ENCODE results near the gene MSMP. TPM values are rescaled to one million over a fixed set of nuclear protein-coding genes. Genes with fewer than 3 reads are reported as not detected.
A peak's percentile ranks its signal among the peaks of the same experiment; 100 is the strongest.

MSMP gene
- total and polyA plus RNA-seq, 2 experiments from 2014 or later = not detected

- Histone ChIP-seq H3K4me1 (ENCODE audit: insufficient read depth) (peaks cover 7% of the 10 kb centered on the region), H2AFZ (no peak overlapping the region), H3K27me3 (no peaks in the 10 kb centered on the region), H3K4me2 (no peak overlapping the region), H3K79me2 (peaks cover 29% of the 10 kb centered on the region), H3K9me3 (ENCODE audit: low read depth) (no peaks in the 10 kb centered on the region), H3K27ac (no peak overlapping the region), H3K9me2 (replicated peaks; ENCODE audit: insufficient read depth) (no peaks in the 10 kb centered on the region), H3K36me3 (replicated peaks; ENCODE audit: insufficient read depth, low read depth) (no peaks in the 10 kb centered on the region), H4K20me1 (ENCODE audit: insufficient read depth, poor library complexity, severe bottlenecking) (peaks cover 10% of the 10 kb centered on the region), H3K4me3 (no peak overlapping the region)
- DNase-seq (ENCODE audit: low spot score) = no peak
- TF ChIP-seq EZH2 (IDR thresholded peaks at IDR 0.05; ENCODE audit: borderline replicate concordance) (no peak), EZH2phosphoT487 (IDR thresholded peaks at IDR 0.05; ENCODE audit: low read depth, severe bottlenecking, unreplicated experiment) (no peak), CTCF (IDR thresholded peaks at IDR 0.05; ENCODE audit: poor library complexity) (no peak)
- WGBS (ENCODE audit: low lambda C conversion rate, missing lambda C conversion rate) = over 99% methylated on average over 7 of the region's 7 CpGs
Observed at GRCh38 chr9:35738924-35739323, 15.2 kb downstream of the MSMP start.

- no peaks in the 10 kb centered on the region for H3K9me2 ChIP-seq (replicated peaks; ENCODE audit: insufficient read depth)
- H3K36me3 ChIP-seq (replicated peaks; ENCODE audit: insufficient read depth, low read depth) = no peaks in the 10 kb centered on the region
- no peaks in the 10 kb centered on the region for H3K27me3 ChIP-seq
- TF ChIP-seq CTCF (IDR thresholded peaks at IDR 0.05; ENCODE audit: poor library complexity) = no peak
- no peak for TF ChIP-seq EZH2phosphoT487 (IDR thresholded peaks at IDR 0.05; ENCODE audit: low read depth, severe bottlenecking, unreplicated experiment)
- no peak for TF ChIP-seq EZH2 (IDR thresholded peaks at IDR 0.05; ENCODE audit: borderline replicate concordance)
- H3K4me3 ChIP-seq = no peak overlapping the region
- H3K9me3 ChIP-seq (ENCODE audit: low read depth) = no peaks in the 10 kb centered on the region
- H3K4me2 ChIP-seq = no peak overlapping the region
- H4K20me1 ChIP-seq (ENCODE audit: insufficient read depth, poor library complexity, severe bottlenecking) = peaks cover 8% of the 10 kb centered on the region
- H3K27ac ChIP-seq = no peak overlapping the region
- no peak overlapping the region for H2AFZ ChIP-seq
- DNase-seq (ENCODE audit: low spot score) = no peak
- 94% methylated on average over 4 of the region's 4 CpGs for WGBS (ENCODE audit: low lambda C conversion rate, missing lambda C conversion rate)
- peaks cover 29% of the 10 kb centered on the region for H3K79me2 ChIP-seq
- peaks cover 14% of the 10 kb centered on the region for H3K4me1 ChIP-seq (ENCODE audit: insufficient read depth)
Observed at GRCh38 chr9:35738186-35738585, 15.9 kb downstream of the MSMP start.

- H3K27me3 ChIP-seq = no peaks in the 10 kb centered on the region
- H3K9me3 ChIP-seq (ENCODE audit: low read depth) = no peaks in the 10 kb centered on the region
- no peak overlapping the region for H2AFZ ChIP-seq
- H3K36me3 ChIP-seq (replicated peaks; ENCODE audit: insufficient read depth, low read depth) = no peaks in the 10 kb centered on the region
- 89% methylated on average over 7 of the region's 7 CpGs for WGBS (ENCODE audit: low lambda C conversion rate, missing lambda C conversion rate)
- peaks cover 6% of the 10 kb centered on the region for H4K20me1 ChIP-seq (ENCODE audit: insufficient read depth, poor library complexity, severe bottlenecking)
- peaks cover 24% of the 10 kb centered on the region for H3K79me2 ChIP-seq
- TF ChIP-seq EZH2 (IDR thresholded peaks at IDR 0.05; ENCODE audit: borderline replicate concordance) (no peak), EZH2phosphoT487 (IDR thresholded peaks at IDR 0.05; ENCODE audit: low read depth, severe bottlenecking, unreplicated experiment) (no peak), CTCF (IDR thresholded peaks at IDR 0.05; ENCODE audit: poor library complexity) (no peak)
- DNase-seq (ENCODE audit: low spot score) = no peak
- no peak overlapping the region for H3K27ac ChIP-seq
- H3K4me1 ChIP-seq (ENCODE audit: insufficient read depth) = peaks cover 14% of the 10 kb centered on the region
- no peak overlapping the region for H3K4me2 ChIP-seq
- H3K9me2 ChIP-seq (replicated peaks; ENCODE audit: insufficient read depth) = no peaks in the 10 kb centered on the region
- H3K4me3 ChIP-seq = no peak overlapping the region
Observed at GRCh38 chr9:35737143-35737542, 16.9 kb downstream of the MSMP start.

GRCh38 chr9:35736201-35736633, 17.9 kb downstream of the MSMP start:
- Histone ChIP-seq H2AFZ (no peak overlapping the region), H3K4me3 (no peak overlapping the region), H3K27ac (peak overlapping the region; percentile 14), H3K27me3 (no peaks in the 10 kb centered on the region), H4K20me1 (ENCODE audit: insufficient read depth, poor library complexity, severe bottlenecking) (peaks cover 6% of the 10 kb centered on the region), H3K79me2 (peaks cover 30% of the 10 kb centered on the region), H3K9me2 (replicated peaks; ENCODE audit: insufficient read depth) (no peaks in the 10 kb centered on the region), H3K36me3 (replicated peaks; ENCODE audit: insufficient read depth, low read depth) (no peaks in the 10 kb centered on the region), H3K4me1 (ENCODE audit: insufficient read depth) (peaks cover 15% of the 10 kb centered on the region), H3K4me2 (no peak overlapping the region), H3K9me3 (ENCODE audit: low read depth) (no peaks in the 10 kb centered on the region)
- 50% methylated on average over 5 of the region's 5 CpGs for WGBS (ENCODE audit: low lambda C conversion rate, missing lambda C conversion rate)
- peak; percentile 81 for DNase-seq (ENCODE audit: low spot score)
- no peak for TF ChIP-seq EZH2 (IDR thresholded peaks at IDR 0.05; ENCODE audit: borderline replicate concordance)
- peak; percentile 75 for TF ChIP-seq CTCF (IDR thresholded peaks at IDR 0.05; ENCODE audit: poor library complexity)
- no peak for TF ChIP-seq EZH2phosphoT487 (IDR thresholded peaks at IDR 0.05; ENCODE audit: low read depth, severe bottlenecking, unreplicated experiment)
